ENCODE results near the gene TCF25.
"Not testable (repeated sequence)": the region's sequence is repeated elsewhere in the genome, so short reads cannot be mapped to it uniquely, and the experiment has no call there.

TCF25 gene

GRCh38 chr16:89903908-89904515, 30.6 kb downstream of the TCF25 start:
- DNase-seq (ENCODE audit: low read depth, low spot score), result no peak

- DNase-seq (ENCODE audit: low read depth, low spot score), result no peak
These were observed 31.5 kb downstream of the TCF25 start for GRCh38 chr16:89904606-89905510.

GRCh38 chr16:89905511-89906139, 32.2 kb downstream of the TCF25 start:
- no peak for DNase-seq (ENCODE audit: low read depth, low spot score)

GRCh38 chr16:89906140-89907025, 33.0 kb downstream of the TCF25 start:
- no peak for DNase-seq (ENCODE audit: low read depth, low spot score)

- DNase-seq (ENCODE audit: low read depth, low spot score), result no peak
These were observed 33.8 kb downstream of the TCF25 start for GRCh38 chr16:89907055-89907814.

- DNase-seq (ENCODE audit: low read depth, low spot score), result no peak
These were observed 34.8 kb downstream of the TCF25 start for GRCh38 chr16:89908236-89908635.

GRCh38 chr16:89909777-89910716, 36.7 kb downstream of the TCF25 start:
- DNase-seq (ENCODE audit: low read depth, low spot score), result no peak

- DNase-seq (ENCODE audit: low read depth, low spot score), result no peak
These were observed 37.4 kb downstream of the TCF25 start for GRCh38 chr16:89910717-89911354.

GRCh38 chr16:89911375-89911774, 38.0 kb downstream of the TCF25 start:
- no peak for DNase-seq (ENCODE audit: low read depth, low spot score)

- DNase-seq (ENCODE audit: low read depth, low spot score), result no peak
These were observed 38.8 kb downstream of the TCF25 start for GRCh38 chr16:89912143-89912542.

- no peak for DNase-seq (ENCODE audit: low read depth, low spot score)
These were observed 39.2 kb downstream of the TCF25 start for GRCh38 chr16:89912627-89913026.

- no peak for DNase-seq (ENCODE audit: low read depth, low spot score)
These were observed 40.3 kb downstream of the TCF25 start for GRCh38 chr16:89913408-89914387.

- DNase-seq (ENCODE audit: low read depth, low spot score), result not testable (repeated sequence)
These were observed 41.4 kb downstream of the TCF25 start for GRCh38 chr16:89914642-89915285.

GRCh38 chr16:89915303-89916232, 42.2 kb downstream of the TCF25 start:
- DNase-seq (ENCODE audit: low read depth, low spot score), result no peak

GRCh38 chr16:89917773-89918452, 44.5 kb downstream of the TCF25 start:
- no peak for DNase-seq (ENCODE audit: low read depth, low spot score)

Data from smooth muscle cell of the brain vasculature (primary cell).